GM12873 (cell line): ENCODE measurements around the gene LTB4R2.

Experiments
- CTCF ChIP-seq: IDR thresholded peaks from 2 replicates; pipeline ENCODE4 v1.5.1; 2012; ENCODE audit warnings: low read depth, mild to moderate bottlenecking, moderate library complexity, low read length, control low read depth; ENCODE audit not compliant: insufficient read depth; ENCODE audit errors: missing control alignments

LTB4R2 gene

GRCh38 chr14:24342889-24343288, 32.9 kb downstream of the LTB4R2 start:
- no peak for TF ChIP-seq CTCF

- TF ChIP-seq CTCF, result no peak
These were observed 34.1 kb downstream of the LTB4R2 start for GRCh38 chr14:24343795-24344660.

GRCh38 chr14:24347134-24347533, 37.2 kb downstream of the LTB4R2 start:
- TF ChIP-seq CTCF, result no peak

GRCh38 chr14:24348186-24348585, 38.2 kb downstream of the LTB4R2 start:
- TF ChIP-seq CTCF, result no peak

GRCh38 chr14:24349742-24350141, 39.8 kb downstream of the LTB4R2 start:
- no peak for TF ChIP-seq CTCF

- peak; percentile 12 for TF ChIP-seq CTCF
These were observed 41.6 kb downstream of the LTB4R2 start for GRCh38 chr14:24351517-24351916.

- no peak for TF ChIP-seq CTCF
These were observed 43.9 kb downstream of the LTB4R2 start for GRCh38 chr14:24353559-24354481.
